DMS53 treated with DMSO at 0.1 percent for 48 hours (cell line): ENCODE data around the gene DVL1.

Experiments
- DNase-seq: peaks from one replicate; lab custom pipeline; 2025; ENCODE audit not compliant: unreplicated experiment; lab: John Stamatoyannopoulos, UW

DVL1 gene

GRCh38 chr1:1312450-1313314, 36.5 kb downstream of the DVL1 start:
- no peak for DNase-seq

GRCh38 chr1:1311107-1312104, 37.8 kb downstream of the DVL1 start:
- no peak for DNase-seq

- no peak for DNase-seq
Measured at GRCh38 chr1:1310476-1311053, 38.7 kb downstream of the DVL1 start.

- no peak for DNase-seq
Measured at GRCh38 chr1:1310109-1310385, 39.2 kb downstream of the DVL1 start.

GRCh38 chr1:1309251-1310108, 39.7 kb downstream of the DVL1 start:
- peak; percentile 46 for DNase-seq

GRCh38 chr1:1308756-1309250, 40.4 kb downstream of the DVL1 start:
- DNase-seq = no peak

GRCh38 chr1:1307923-1308755, 41.1 kb downstream of the DVL1 start, which contains the start of the genes ACAP3 and PUSL1:
Gene ACAP3, minus strand, starts transcription at chr1:1307930. Its CDS starts 115 bp downstream, at chr1:1307815.
Gene PUSL1, plus strand, starts transcription at chr1:1308597. Its CDS starts 47 bp downstream, at chr1:1308644.
- peak; percentile 93 for DNase-seq

- DNase-seq = no peak
Measured at GRCh38 chr1:1307261-1307922, 41.8 kb downstream of the DVL1 start.

- DNase-seq = no peak
Measured at GRCh38 chr1:1306661-1307260, 42.5 kb downstream of the DVL1 start.

- DNase-seq = no peak
Measured at GRCh38 chr1:1306070-1306660, 43.1 kb downstream of the DVL1 start.

- no peak for DNase-seq
Measured at GRCh38 chr1:1305300-1306069, 43.7 kb downstream of the DVL1 start.

- peak; percentile 86 for DNase-seq
Measured at GRCh38 chr1:1304331-1305299, 44.6 kb downstream of the DVL1 start.

- no peak for DNase-seq
Measured at GRCh38 chr1:1303736-1304135, 45.5 kb downstream of the DVL1 start.

- no peak for DNase-seq
Measured at GRCh38 chr1:1302951-1303509, 46.2 kb downstream of the DVL1 start.

- DNase-seq = no peak
Measured at GRCh38 chr1:1302006-1302430, 47.2 kb downstream of the DVL1 start.

- DNase-seq = no peak
Measured at GRCh38 chr1:1300352-1300739, 48.9 kb downstream of the DVL1 start.
